H1 (cell line): Measurements from ENCODE around the gene NACAD. TPM values are rescaled to one million over a fixed set of nuclear protein-coding genes. Genes with fewer than 3 reads are reported as not detected.

Experiments used
- CHD2 ChIP-seq: IDR thresholded peaks from 2 replicates; pipeline ENCODE4 v1.6.1; 2012; ENCODE audit warnings: low read length, improper control_type of control experiment
- EZH2 ChIP-seq: fragments of 200-600 bp; sonication (generic); IDR thresholded peaks from 2 replicates; pipeline ENCODE4 v1.7.1; 2012; ENCODE audit warnings: low read depth, mild to moderate bottlenecking, moderate library complexity, low read length, inconsistent platforms; ENCODE audit not compliant: severe bottlenecking
- PHF8 ChIP-seq: fragments of 200-600 bp; sonication (generic); conservative IDR thresholded peaks from 2 replicates; pipeline ENCODE4 v1.7.1; 2012; ENCODE audit warnings: low read depth, mild to moderate bottlenecking, inconsistent platforms, low read length, moderate library complexity
- RAD21 ChIP-seq, 2 experiments: IDR thresholded peaks in 1 of 2; conservative IDR thresholded peaks in 1 of 2; 2 replicates each; pipeline ENCODE4 v1.6.1; 2011; ENCODE audit warnings: low read depth in 2 of 2, low read length in 2 of 2, improper control_type of control experiment in 1 of 2, inconsistent platforms in 1 of 2, mild to moderate bottlenecking in 1 of 2, moderate library complexity in 1 of 2
- SIRT6 ChIP-seq: IDR thresholded peaks from one replicate; pipeline ENCODE4 v1.7.1; 2012; ENCODE audit warnings: low read length, inconsistent platforms
- SP2 ChIP-seq: IDR thresholded peaks from 2 replicates; pipeline ENCODE4 v1.6.1; 2012; ENCODE audit warnings: mild to moderate bottlenecking, low read length, inconsistent platforms
- SUZ12 ChIP-seq: fragments of 200-600 bp; sonication (generic); IDR thresholded peaks from 2 replicates; pipeline ENCODE4 v1.6.1; 2012; ENCODE audit warnings: mild to moderate bottlenecking, inconsistent platforms, low read length, moderate library complexity, mixed read lengths
- TCF12 ChIP-seq: IDR thresholded peaks from 2 replicates; pipeline ENCODE4 v1.6.1; 2011; ENCODE audit warnings: low read depth, mild to moderate bottlenecking, low read length
- polyA plus RNA-seq, 7 experiments: library from polyadenylated mRNA; depleted of rRNA in 3 of 7; stranded (reverse) in 5 of 7; unstranded in 2 of 7; fragments of >200 nt in 5 of 7; fragments of 200-250 nt in 2 of 7; gene quantifications; 1 replicate in 5 of 7; 2 replicates in 1 of 7; 4 replicates in 1 of 7; pipeline versions ENCODE4 v1.2.1 to v1.2.3, GENCODE V29; 2011 to 2013; ENCODE audit warnings: missing spikeins in 2 of 7, mixed read lengths in 2 of 7
- total RNA-seq: library from RNA; stranded (reverse); fragmentation: NEBNext Ultra II Directional; extraction: Animal tissue kit (Norgen Biotek cat#: 25700); gene quantifications from 2 replicates; pipeline ENCODE4 v1.2.1, GENCODE V29; 2021

NACAD gene
- total and polyA plus RNA-seq, 2 of the 8 experiments (the other 6 are each of a cell fraction or from before 2014, with no cell fraction given), result 1.3 to 6.0 TPM

- TF ChIP-seq SUZ12 (no peak), SIRT6 (no peak), PHF8 (no peak), RAD21 (IDR thresholded peaks at IDR 0.05 in 1 of 2, conservative IDR thresholded peaks at IDR 0.05 in 1 of 2; ENCODE audit: low read depth in 2 of 2, low read length in 2 of 2) (no peak), EZH2 (no peak), CHD2 (no peak), SP2 (no peak), TCF12 (no peak)
Observed at GRCh38 chr7:45092100-45092930, 3.5 kb upstream of the NACAD start (continued).
